Fibroblast of skin of left biceps (primary cell): Measurements from ENCODE around the gene PCDH18.
"Not testable (repeated sequence)": the region's sequence is repeated elsewhere in the genome, so short reads cannot be mapped to it uniquely, and the experiment has no call there.

Source experiments
- DNase-seq, 2 experiments: peaks; one replicate each; pipeline ENCODE4 v3.0.0-alpha.2; 2013; ENCODE audit warnings: low read depth in 2 of 2

PCDH18 gene

GRCh38 chr4:137529432-137529831 is 2.9 kb downstream of the PCDH18 start:
- DNase-seq = no peak

GRCh38 chr4:137528673-137529072 is 3.6 kb downstream of the PCDH18 start:
- DNase-seq = no peak

GRCh38 chr4:137526681-137527080 is 5.6 kb downstream of the PCDH18 start:
- no peak for DNase-seq

GRCh38 chr4:137524725-137525369 is 7.4 kb downstream of the PCDH18 start:
- DNase-seq = peak; percentile 76 to 83

GRCh38 chr4:137523329-137523728 is 9.0 kb downstream of the PCDH18 start:
- no peak for DNase-seq

GRCh38 chr4:137521053-137521452 is 11.2 kb downstream of the PCDH18 start:
- DNase-seq = no peak

- DNase-seq = peak in 1 of 2 experiments; percentile 44
Observed at GRCh38 chr4:137519406-137519805, 12.9 kb downstream of the PCDH18 start.

- not testable (repeated sequence) for DNase-seq
Observed at GRCh38 chr4:137517323-137517722, 15.0 kb downstream of the PCDH18 start.

- peak; percentile 36 to 55 for DNase-seq
Observed at GRCh38 chr4:137514406-137515111, 17.7 kb downstream of the PCDH18 start.

- peak; percentile 97 for DNase-seq
Observed at GRCh38 chr4:137510557-137511265, 21.6 kb downstream of the PCDH18 start.

- no peak for DNase-seq
Observed at GRCh38 chr4:137509855-137510282, 22.4 kb downstream of the PCDH18 start.

- no peak for DNase-seq
Observed at GRCh38 chr4:137502339-137503129, 29.8 kb downstream of the PCDH18 start.

- not testable (repeated sequence) for DNase-seq
Observed at GRCh38 chr4:137496267-137496666, 36.0 kb downstream of the PCDH18 start.

GRCh38 chr4:137495578-137495977 is 36.7 kb downstream of the PCDH18 start:
- DNase-seq = no peak

- not testable (repeated sequence) for DNase-seq
Observed at GRCh38 chr4:137483313-137483959, 48.9 kb downstream of the PCDH18 start.

- not testable (repeated sequence) for DNase-seq
Observed at GRCh38 chr4:137479657-137480056, 52.6 kb downstream of the PCDH18 start.

GRCh38 chr4:137476345-137476744 is 55.9 kb downstream of the PCDH18 start:
- DNase-seq = no peak

GRCh38 chr4:137474711-137475301 is 57.5 kb downstream of the PCDH18 start:
- peak; percentile 9 to 12 for DNase-seq

- DNase-seq = no peak
Observed at GRCh38 chr4:137471895-137472294, 60.4 kb downstream of the PCDH18 start.

GRCh38 chr4:137471461-137471860 is 60.8 kb downstream of the PCDH18 start:
- no peak for DNase-seq

- DNase-seq = no peak
Observed at GRCh38 chr4:137470806-137471205, 61.5 kb downstream of the PCDH18 start.
